ENCODE measurements around the gene SLC22A15.
"Not testable (repeated sequence)": the region's sequence is repeated elsewhere in the genome, so short reads cannot be mapped to it uniquely, and the experiment has no call there.

Gene SLC22A15

DNA sequence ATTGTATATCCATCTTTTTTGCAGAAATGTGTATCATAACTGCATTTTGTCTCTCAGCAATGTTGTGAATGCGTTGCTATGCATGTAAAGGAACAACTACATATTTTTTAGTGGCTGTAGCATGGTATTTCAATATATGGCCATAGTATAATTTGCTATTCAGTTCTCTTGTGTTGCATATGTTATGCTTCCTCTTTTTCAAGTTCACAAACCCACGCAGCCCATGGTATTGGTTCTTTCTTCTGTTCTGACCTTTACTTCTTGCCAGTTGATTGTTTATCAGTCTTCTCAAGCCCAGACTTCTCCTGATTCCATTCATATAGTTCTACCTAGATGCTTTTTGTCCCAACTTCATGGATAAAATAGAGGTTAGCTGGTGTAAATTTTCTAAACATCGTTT lies 6.1 kb downstream of the SLC22A15 start:
- DNase-seq: no peak

DNA sequence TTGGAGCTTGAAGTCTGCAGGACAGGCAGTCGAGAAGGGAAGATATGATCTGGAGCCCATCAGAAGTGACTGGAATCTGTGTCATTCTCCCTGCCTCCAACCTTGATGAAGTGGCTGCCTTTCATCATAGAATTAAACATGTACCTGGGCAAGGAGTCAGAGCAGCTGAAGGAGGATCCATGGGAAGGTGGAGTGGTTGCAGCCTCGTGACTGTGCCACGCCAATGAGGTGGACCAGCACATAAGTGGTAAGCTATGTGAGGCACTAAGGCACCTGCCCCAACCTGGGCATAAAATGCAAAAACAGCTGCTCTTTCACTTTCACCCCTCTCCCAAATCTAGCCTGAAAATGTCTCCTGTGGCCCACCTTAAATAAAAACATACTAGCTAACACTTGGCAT lies 7.3 kb downstream of the SLC22A15 start:
- DNase-seq: no peak

DNA sequence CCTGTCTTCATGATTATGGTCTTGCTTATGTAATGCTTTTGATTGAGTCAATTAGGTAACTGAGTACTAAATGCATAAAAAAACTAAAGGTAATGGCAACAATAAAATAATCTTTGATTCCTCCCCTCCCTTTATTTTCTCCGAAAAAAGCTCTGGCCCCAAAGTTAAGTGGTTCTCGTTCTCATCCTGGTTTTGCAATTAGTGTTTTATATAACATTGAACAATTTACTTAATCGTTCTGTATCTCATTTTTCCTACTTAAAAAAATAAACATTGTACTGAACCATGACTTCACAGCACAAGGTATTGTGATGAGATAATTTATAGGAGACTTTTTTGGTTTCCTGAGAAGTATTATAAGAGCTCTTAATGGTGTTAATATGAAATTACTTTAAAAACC lies 11.3 kb downstream of the SLC22A15 start:
- DNase-seq: no peak

DNA sequence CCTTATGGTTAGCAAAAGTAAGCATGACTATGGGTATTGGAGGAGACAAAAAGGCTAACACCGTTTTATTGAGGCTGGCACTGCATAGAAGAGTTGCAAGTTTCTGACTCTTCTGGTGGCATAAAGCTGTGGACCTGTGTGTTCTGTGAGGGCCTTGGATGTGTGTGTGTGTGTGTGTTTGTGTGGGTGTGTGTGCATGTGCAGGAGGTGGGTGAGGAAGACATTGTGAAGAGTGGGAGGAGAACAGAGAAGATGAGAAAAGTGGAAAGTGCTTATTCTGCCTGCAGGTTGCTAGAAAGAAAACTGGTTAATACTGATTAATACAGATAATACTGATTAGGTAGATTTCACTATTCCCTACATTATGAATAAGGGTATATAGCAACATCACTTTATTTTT lies 12.6 kb downstream of the SLC22A15 start:
- no peak for DNase-seq

DNA sequence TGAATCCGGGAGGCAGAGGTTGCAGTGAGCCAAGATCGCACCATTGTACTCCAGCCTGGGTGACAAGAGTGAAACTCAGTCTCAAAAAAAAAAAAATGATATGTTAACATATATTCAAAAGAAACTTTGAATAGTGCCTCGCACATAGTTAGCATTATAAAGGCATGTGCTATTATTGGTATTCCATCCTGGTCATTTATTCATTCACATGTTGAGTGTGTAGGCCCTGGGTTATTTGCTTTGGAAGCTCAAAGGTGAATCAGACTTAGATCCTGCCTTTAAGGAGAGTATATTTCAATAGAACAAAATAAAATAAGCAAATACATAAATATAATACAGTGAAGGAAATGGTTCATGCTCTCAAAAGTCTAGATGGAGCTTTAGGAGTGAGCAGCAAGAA lies 13.4 kb downstream of the SLC22A15 start:
- DNase-seq: no peak

DNA sequence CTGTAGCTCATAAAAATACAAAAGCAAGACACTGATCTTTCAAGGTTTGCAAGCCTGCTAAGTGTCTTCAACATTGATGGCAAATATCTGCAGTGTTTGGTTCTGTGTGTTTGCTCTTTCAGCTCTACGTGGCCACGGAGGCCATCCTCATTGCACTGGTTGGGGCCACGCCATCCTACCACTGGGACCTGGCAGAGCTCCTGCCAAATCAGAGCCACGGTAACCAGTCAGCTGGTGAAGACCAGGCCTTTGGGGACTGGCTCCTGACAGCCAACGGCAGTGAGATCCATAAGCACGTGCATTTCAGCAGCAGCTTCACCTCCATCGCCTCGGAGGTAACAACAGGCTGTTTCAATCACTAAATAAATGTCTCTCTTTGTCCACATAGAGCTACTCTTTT lies 15.6 kb downstream of the SLC22A15 start:
- no peak for DNase-seq

DNA sequence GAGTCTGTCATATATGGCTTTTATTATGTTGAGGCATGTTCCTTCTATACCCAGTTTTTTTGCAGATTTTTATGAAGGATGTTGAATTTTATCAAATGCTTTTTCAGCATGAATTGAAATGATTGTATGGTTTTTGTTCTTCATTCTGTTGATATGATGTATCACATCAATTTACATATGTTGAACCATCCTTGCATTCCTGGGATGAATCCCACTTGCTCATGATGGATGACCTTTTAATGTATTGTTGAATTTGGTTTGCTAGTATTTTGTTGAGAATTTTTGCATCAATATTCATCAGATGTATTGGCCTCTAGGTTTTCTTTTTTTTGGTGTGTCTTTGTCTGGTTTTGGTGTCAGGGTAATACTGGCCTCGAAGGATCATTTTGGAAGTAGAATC lies 21.6 kb downstream of the SLC22A15 start:
- not testable (repeated sequence) for DNase-seq

DNA sequence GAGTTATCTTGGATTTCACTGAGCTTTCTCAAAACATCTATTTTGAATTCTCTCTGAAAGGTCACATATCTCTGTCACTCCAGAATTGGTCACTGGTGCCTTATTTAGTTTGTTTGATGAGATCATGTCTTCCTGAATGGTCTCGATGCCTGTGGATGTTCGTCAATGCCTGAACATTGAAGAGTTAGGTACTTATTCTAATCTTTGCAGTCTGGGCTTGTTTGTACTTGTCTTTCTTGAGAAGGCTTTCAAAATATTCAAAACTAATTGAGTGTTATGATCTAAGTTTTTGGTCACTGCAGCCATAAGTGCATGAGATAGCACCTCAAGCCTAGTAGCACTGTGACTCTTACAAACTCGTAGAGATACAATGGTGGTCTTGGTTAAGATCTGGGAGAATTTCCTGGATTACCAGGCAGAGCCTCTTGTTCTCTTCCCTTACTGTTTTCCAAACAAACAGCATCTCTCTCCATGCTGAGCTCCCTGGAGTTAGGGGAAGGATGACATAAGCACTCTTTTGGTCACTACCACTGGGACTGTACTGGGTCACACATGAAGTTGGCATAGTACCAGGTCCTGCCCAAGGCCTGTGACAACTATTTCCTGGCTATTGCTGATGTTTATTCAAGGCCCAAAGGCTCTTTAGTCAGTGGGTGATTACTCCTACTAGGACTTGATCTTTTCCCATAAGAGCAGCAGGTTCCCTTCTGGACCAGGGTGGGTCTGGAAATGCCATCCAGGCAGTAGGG lies 25.6 kb downstream of the SLC22A15 start:
- no peak for DNase-seq

DNA sequence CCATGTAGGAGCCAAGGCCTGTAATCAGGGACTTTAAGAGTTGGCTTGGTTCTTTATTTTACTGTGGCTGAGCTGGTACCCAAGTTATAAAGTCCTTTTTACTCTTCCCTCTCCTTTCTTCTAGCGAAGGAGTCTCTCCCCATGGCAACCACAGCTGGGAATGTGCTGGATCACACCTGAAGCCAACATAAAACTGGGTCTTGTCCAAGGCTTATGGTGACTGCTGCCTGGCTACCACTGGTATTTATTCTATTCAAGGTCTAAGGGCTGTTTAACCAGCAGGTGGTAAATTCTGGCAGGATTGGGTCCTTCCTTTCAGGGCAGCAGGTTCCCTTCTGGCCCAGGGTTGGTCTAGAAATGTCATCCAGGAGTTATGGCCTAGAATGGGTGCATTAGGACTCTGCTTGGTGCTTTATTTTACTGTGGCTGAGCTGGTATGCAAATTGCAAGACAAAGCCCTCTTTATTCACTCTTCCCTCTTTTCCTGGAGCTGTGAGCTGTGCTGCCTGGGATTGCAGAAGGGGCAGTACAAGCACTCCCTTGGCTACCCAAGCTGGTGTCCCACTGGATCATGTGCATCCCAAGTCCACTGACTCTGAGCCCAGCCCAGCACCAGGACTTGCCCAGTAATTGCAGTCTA lies 26.6 kb downstream of the SLC22A15 start:
- no peak for DNase-seq

DNA sequence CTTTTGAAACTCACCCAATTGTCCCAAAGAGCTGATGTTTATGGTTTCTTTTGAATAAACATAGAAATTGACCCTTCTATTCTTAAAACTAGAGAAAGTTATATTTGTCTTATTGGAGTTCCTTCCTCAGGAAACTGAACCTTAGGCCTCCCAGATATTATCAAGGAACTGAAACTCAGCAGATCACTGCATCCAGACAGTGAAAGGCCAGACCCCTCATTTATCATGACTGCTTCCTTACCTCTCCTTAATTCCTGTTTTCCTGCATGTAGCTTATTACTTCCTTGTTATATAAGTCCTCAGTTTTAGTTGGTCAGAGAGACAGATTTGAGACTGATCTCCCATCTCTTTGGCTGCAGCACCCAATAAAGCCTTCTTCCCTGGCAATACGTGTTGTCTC lies 27.5 kb downstream of the SLC22A15 start:
- no peak for DNase-seq

DNA sequence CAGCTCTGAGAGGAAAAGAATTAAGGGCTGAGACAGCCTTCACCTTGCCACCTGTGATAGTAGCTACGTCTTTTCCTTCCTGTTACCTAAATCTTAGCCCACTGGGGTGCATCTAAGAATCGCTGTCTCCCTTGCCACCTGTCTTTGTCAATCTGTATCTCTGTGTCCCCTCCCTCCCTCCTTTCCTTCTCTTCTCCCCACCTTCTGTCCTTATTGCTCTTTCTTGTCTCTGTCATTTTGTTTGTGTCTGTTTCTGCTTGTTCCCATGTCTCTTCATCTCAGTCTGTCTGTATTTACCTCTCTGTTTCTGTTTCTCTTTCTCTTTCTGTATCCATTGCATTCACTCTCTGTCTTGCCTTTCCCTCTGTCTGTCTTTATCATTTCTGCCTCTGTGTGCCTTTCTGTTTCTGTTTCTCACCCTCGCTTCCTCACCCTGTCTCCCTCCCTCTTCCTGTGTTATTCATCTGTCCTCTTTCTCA lies 30.2 kb downstream of the SLC22A15 start:
- DNase-seq: no peak

DNA sequence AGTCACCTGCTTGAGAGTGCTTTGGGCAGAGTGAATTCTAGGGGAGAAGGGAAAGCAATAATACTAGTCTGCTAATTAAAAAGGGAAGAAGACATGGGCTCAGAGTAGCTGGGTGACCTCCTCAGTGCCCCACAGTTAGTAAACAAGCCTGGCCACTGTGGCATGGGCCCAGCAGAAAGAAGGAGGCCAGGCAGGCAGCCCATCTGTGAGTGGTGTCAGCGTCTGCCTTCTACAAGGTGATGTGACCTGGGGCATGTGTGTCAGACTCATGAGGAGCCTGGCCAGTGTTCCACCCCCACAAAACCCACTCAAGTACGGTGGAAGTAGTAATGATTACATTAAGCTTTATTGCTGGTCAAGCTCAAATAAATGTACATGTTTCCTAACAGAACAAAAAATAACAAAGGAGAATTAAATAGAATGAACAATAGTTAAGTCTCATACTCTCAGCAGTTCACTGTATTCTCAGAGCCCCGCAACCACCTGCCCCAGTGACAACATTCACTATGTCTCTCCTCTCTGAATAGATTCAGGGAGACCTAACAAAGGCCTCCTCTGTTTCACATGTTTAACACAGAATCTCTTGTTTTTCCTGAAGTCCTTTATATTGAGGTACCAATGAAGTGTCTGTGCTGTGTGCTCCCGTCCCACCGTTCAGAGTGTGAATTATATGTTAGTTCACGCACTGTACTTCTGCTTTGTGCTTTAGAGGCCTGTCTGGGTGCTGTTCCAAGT lies 32.5 kb downstream of the SLC22A15 start:
- DNase-seq: no peak

DNA sequence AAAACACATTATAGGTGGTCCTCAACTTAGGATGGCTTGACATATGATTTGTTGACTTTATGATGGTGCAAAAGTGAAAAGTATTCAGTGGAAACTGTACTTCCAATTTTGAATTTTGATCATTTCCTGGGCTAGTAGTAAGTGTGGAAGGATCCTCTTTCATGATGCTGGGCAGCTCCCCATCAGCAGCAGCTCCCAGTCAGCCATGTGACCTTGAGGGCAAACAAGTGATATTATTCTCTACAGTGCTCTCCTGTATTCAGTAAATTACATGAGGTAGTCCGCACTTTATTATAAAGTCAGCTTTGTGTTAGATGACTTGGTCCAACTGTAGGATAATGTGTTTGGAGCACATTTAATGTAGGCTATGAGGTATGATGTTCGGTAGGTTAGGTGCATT lies 36.4 kb downstream of the SLC22A15 start:
- DNase-seq: no peak

DNA sequence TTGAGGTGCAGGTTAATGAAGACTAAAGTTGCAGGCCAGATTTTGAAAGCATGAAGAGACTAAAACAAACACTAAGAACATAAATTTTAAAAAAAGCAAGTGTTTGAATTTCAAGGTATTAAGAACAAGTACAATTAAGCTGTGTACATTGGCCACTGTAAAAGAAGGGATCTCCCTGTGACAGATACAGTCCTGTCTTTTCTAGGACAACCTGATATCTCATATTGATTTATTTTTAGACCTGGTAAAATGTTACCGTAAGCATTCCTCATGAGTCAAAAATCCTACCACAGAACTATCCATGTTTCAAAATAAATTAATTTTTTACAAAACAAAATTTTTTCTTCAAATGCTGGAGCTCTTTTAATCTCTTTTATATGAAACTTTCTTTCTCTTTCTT lies 39.4 kb downstream of the SLC22A15 start:
- no peak for DNase-seq

DNA sequence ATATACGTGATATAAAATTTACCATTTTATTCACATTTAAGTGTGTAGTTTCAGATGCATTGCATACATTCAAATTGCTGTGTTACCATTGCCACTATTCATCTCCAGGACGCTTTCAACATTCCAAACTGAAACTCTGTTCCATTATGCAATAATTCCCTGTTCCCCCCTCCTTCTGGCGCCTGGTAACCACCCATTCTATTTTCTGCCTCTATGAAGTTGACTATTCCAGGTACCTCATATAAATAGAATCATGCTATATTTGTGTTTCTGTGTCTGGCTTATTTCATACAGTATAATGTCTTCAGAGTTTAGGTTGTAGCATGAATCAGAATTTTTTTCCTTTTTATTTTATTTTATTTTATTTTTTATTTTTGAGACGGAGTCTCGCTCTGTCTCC lies 41.7 kb downstream of the SLC22A15 start:
- no peak for DNase-seq

DNA sequence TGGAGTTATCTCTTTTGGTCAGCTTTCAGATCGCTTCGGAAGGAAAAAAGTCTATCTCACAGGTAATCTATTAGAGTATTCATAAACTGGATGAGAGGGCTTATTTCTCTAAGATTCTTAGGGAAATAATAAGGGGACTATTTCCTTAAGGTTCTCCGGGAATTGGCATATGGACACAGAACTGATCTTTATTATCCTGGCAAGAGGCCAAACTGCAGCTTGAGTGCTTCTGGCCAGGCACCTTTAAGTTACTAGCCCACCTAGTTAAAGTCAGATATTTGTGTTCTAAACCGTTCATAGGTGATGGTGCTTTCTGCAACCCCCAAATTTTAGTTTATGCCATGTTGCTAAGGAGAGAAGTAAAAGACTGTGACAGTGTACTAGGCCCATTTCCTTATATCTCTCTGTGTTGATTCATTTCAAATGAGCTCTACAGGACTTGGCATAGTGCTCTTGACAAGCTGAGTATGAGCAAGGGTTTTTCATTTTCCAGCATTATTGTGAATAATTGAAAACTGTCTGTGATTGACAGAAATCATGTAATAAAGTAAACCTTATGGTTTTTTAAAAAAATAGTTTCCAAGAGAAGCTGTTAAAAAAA lies 43.4 kb downstream of the SLC22A15 start:
- peak in 1 of 2 experiments; percentile 23 for DNase-seq

DNA sequence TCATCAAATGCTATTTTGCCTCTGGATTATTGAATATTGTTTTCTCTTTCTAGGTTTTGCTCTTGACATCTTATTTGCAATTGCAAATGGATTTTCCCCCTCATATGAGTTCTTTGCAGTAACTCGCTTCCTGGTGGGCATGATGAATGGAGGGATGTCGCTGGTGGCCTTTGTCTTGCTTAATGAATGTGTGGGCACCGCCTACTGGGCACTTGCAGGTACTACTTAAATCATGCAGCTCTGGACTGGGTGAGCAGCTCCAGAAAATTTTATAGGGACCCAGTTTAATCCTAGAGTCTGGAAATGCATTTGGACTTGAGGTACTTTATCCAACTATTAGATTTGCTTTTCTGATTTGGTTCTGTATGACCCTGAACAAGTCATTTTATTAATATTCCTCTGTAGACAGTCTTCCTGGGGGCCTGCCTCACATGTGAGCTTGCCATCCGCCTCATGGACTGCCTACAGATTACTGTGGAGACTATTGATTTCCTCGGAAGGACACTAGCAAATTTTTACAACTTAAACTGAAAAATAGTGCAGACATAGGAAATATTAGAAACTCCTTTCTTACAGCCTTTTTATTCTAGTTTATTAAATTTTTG lies 44.5 kb downstream of the SLC22A15 start:
- peak; percentile 37 to 75 for DNase-seq

DNA sequence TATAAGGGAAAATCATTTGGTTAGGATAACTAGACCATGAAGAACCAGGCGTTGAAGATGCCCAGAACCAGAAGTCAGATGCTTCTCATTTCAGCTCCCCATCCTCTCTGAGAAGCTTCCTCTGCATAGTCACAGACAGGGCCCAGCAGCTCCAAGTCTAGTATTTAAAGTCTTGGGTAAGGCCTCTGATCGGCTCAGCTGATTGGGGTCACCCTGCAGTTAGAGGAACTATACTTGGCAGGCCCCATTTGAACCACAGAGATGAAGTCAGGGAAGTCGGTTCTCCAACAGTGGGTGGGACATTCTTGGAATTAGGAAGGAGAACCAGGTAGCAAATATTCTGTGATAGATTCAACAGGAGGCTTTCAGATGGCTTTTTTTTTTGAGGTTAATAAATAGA lies 48.3 kb downstream of the SLC22A15 start:
- DNase-seq: no peak

DNA sequence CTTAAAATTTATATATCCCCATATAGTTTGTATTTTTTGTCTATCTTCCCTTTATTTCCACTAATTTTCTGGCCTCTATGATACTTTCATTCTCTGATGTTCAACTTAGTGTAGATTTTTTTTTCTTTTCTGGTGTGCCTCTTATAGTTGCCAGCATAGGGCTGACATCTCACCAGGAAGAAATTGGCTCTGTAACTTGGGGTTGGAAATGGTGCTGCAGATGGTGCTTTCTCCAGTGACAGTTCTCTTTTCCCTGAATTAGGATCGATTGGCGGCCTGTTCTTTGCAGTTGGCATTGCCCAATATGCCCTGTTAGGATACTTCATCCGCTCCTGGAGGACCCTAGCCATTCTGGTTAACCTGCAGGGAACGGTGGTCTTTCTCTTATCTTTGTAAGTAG lies 50.3 kb downstream of the SLC22A15 start:
- DNase-seq: no peak

DNA sequence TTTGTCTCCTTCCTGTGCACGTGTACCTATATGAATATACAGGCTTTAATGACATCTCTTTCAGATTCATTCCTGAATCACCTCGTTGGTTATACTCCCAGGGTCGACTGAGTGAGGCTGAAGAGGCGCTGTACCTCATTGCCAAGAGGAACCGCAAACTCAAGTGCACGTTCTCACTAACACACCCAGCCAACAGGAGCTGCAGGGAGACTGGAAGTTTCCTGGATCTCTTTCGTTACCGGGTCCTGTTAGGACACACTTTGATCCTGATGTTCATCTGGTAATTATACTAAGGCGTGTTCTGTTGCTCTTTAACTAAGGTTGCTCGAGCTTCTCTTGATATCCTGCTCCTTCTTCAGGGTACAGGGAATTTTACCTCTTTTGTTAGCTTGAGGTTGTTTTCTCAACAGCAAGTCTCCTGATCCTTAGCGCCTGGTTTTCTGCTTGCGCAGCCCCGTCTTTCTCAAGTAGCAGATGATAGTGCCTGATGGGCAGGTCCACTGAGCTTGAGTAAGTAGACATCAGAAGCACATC lies 55.1 kb downstream of the SLC22A15 start:
- no peak for DNase-seq

DNA sequence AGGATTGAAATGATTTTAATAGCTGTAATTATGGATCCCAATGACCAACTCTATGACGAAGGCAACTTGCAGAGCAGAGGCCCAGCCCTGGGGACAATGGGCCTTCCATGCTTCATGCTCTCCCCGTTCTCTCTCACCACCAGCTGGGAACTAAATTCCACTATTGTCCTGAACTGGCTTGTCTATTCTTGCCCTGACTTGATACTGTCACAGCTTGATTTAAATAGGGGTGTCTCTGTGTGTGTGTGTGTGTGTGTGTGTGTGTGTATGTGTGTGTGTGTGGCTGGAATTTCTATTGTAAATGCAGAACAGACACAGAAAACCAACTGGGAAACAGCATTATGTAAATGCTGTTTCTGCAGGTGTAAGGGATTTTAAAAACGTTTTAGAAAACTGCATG lies 57.0 kb downstream of the SLC22A15 start:
- no peak for DNase-seq

DNA sequence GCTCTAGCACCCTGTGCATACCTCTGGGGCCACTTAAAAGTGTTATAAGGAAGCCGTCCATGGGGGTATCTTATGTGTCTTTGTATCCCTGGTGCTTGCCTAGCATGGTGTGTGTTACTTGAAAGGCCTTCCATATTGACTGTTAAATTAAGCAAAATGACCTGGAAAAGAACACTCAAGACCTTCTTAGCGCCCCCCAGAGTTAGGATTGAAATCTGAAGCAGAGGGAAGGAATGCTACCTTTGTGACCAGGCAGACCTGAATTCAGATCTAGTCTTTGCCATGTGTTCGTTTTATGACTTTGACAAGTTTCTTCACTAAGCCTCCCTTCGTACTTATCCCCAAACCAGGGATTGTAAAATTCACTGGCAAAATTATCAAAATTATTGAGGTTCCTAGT lies 59.9 kb downstream of the SLC22A15 start:
- DNase-seq: no peak

DNA sequence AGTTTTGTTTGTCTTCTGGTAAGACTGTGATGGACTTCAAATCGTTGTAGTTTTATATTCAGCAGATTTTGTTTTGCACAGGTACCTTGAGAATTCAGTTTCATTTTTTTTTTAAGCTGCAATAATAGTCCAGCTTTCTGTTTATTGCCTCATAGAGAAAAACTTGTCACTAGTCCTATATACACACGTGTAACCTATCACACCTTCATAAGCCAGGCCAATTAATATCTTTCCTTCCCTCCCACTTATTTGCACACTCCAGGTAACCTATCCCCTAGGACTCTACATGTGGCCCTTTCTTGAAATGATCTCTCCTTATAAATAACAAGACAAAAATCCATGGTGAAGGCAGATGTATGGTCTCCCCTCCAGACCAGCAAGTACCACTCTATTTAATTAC lies 62.4 kb downstream of the SLC22A15 start:
- no peak for DNase-seq
